HG02571 (cell line): ENCODE measurements around the gene BRD3OS.

Experiments used
- ATAC-seq: cut with Tn5 transposase; IDR thresholded peaks from one replicate; pipeline ENCODE4 v1.9.1; 2021; ENCODE audit warnings: mild to moderate bottlenecking, moderate library complexity; ENCODE audit not compliant: unreplicated experiment

BRD3OS gene

GRCh38 chr9:134076644-134077043 is 51.4 kb downstream of the BRD3OS start:
- no peak for ATAC-seq
